C4-2B (cell line): Measurements from ENCODE around the gene TFIP11.

Experiments
- ZFX ChIP-seq: fragments of 450-650 bp; IDR thresholded peaks from 2 replicates; pipeline ENCODE4 v1.6.1; 2017
- TF ChIP-seq, protein P1 (sequence below): fragments of 450-650 bp; conservative IDR thresholded peaks from 2 replicates; pipeline ENCODE4 v1.5.1; 2017; ENCODE audit warnings: mild to moderate bottlenecking

DNA sequence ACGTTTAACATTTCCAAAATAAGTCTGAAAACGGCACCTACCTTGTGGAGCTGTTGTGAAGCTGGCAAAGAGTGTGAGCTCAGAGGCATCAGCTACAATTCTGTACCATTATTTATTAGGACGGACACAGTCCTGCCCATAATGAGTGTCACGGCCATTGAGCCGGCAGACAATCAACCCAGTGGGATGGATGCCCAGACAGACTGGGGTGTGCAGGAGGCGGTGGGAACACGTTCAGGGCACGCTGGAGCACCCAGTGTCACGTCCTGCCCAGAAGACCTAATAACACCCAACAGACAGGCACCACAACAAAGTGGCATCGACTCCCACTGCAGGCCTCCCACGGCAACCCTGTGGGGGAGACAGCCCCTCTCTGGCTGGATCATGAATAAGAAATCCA lies 43.2 kb upstream of the TFIP11 start:
- TF ChIP-seq, protein P1, sequence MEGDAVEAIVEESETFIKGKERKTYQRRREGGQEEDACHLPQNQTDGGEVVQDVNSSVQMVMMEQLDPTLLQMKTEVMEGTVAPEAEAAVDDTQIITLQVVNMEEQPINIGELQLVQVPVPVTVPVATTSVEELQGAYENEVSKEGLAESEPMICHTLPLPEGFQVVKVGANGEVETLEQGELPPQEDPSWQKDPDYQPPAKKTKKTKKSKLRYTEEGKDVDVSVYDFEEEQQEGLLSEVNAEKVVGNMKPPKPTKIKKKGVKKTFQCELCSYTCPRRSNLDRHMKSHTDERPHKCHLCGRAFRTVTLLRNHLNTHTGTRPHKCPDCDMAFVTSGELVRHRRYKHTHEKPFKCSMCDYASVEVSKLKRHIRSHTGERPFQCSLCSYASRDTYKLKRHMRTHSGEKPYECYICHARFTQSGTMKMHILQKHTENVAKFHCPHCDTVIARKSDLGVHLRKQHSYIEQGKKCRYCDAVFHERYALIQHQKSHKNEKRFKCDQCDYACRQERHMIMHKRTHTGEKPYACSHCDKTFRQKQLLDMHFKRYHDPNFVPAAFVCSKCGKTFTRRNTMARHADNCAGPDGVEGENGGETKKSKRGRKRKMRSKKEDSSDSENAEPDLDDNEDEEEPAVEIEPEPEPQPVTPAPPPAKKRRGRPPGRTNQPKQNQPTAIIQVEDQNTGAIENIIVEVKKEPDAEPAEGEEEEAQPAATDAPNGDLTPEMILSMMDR: no peak
- no peak for TF ChIP-seq ZFX
